ENCODE measurements around the gene PPM1J. TPM values are rescaled to one million over a fixed set of nuclear protein-coding genes. Genes with fewer than 3 reads are reported as not detected.
A peak's percentile ranks its signal among the peaks of the same experiment; 100 is the strongest.

The PPM1J gene
- total and polyA plus RNA-seq, 2 of the 13 experiments (the other 11 are each of a cell fraction or from before 2014, with no cell fraction given) = 0.07 to 0.22 TPM

DNA sequence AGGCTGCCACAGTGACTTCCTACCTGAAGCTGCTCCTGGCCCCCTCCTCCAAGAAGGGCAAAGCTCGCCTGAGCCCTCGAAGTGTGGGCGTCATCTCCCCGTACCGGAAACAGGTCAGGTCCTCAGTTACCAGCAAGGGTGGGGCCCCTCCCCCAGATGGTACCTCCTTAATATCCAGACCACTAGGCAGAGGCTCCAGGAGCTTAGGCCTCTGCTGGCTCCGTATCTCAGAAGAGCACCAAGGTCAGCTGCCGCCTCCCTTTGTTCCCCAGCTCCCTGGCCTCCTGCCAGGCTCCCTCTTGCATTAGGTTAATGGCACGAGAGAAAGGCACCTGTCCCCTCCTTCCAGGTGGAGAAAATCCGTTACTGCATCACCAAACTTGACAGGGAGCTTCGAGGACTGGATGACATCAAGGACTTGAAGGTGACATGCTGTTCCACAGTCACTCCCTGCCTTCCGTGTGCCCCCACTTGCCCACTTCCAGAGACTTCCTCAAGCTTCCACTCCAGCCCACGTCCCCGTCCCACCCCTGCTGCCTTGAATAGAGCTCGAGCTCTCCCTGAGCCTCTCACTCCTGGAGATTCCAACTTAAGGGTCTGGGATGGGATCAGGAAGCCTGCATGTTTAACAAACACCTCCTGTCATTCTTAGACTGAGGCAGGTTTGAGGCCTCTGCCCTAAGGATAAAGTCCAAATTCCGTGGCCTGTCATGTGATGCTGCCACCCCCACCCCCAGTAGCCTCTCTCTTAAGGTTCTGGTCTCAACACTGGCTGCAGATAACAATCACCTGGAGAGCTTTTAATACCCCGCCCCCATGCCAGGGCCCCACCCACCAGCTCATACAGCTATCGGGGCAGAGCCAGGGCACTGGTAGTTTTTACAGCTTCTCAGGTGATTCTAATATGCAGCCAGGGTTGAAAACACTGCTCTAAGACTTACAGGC, 16.5 kb downstream of the PPM1J start (continued):
- TF ChIP-seq ZFY (CRISPR knock-in tag; IDR thresholded peaks at IDR 0.05) (0 out of 2 replicates have a peak, but pooled peaks have one; percentile 13), HNF4A (CRISPR knock-in tag; IDR thresholded peaks at IDR 0.05) (peak; percentile 94), KLF12 (CRISPR knock-in tag; IDR thresholded peaks at IDR 0.05; ENCODE audit: borderline replicate concordance) (no peak), MAZ (IDR thresholded peaks at IDR 0.05; ENCODE audit: borderline replicate concordance, low read depth, low read length) (peak; percentile 43; the same call in 1 of the 2 replicates), MAZ (CRISPR knock-in tag; IDR thresholded peaks at IDR 0.05; ENCODE audit: low read depth) (no peak), ZNF44 (CRISPR knock-in tag; IDR thresholded peaks at IDR 0.05) (no peak), MAFG (CRISPR knock-in tag; IDR thresholded peaks at IDR 0.05) (no peak), ZSCAN30 (CRISPR knock-in tag; IDR thresholded peaks at IDR 0.05) (no peak), ZBTB7A (CRISPR knock-in tag; IDR thresholded peaks at IDR 0.05) (peak; percentile 25; the same call in 1 of the 2 replicates), ZNF75D (CRISPR knock-in tag; IDR thresholded peaks at IDR 0.05; ENCODE audit: borderline replicate concordance) (no peak), ZNF850 (CRISPR knock-in tag; conservative IDR thresholded peaks at IDR 0.05) (no peak), HNF4G (IDR thresholded peaks at IDR 0.05; ENCODE audit: borderline replicate concordance, low read depth, low read length) (peak; percentile 96), HNF4G (CRISPR knock-in tag; IDR thresholded peaks at IDR 0.05; ENCODE audit: borderline replicate concordance, low read depth) (peak; percentile 83; the same call in 1 of the 2 replicates), BRD4 (CRISPR knock-in tag; IDR thresholded peaks at IDR 0.05) (no peak), ATF7 (IDR thresholded peaks at IDR 0.05) (no peak), ATF7 (CRISPR knock-in tag; IDR thresholded peaks at IDR 0.05) (no peak), ELF3 (CRISPR knock-in tag; IDR thresholded peaks at IDR 0.05) (peak; percentile 57; the same call in 1 of the 2 replicates)
- TF ChIP-seq, protein P1, sequence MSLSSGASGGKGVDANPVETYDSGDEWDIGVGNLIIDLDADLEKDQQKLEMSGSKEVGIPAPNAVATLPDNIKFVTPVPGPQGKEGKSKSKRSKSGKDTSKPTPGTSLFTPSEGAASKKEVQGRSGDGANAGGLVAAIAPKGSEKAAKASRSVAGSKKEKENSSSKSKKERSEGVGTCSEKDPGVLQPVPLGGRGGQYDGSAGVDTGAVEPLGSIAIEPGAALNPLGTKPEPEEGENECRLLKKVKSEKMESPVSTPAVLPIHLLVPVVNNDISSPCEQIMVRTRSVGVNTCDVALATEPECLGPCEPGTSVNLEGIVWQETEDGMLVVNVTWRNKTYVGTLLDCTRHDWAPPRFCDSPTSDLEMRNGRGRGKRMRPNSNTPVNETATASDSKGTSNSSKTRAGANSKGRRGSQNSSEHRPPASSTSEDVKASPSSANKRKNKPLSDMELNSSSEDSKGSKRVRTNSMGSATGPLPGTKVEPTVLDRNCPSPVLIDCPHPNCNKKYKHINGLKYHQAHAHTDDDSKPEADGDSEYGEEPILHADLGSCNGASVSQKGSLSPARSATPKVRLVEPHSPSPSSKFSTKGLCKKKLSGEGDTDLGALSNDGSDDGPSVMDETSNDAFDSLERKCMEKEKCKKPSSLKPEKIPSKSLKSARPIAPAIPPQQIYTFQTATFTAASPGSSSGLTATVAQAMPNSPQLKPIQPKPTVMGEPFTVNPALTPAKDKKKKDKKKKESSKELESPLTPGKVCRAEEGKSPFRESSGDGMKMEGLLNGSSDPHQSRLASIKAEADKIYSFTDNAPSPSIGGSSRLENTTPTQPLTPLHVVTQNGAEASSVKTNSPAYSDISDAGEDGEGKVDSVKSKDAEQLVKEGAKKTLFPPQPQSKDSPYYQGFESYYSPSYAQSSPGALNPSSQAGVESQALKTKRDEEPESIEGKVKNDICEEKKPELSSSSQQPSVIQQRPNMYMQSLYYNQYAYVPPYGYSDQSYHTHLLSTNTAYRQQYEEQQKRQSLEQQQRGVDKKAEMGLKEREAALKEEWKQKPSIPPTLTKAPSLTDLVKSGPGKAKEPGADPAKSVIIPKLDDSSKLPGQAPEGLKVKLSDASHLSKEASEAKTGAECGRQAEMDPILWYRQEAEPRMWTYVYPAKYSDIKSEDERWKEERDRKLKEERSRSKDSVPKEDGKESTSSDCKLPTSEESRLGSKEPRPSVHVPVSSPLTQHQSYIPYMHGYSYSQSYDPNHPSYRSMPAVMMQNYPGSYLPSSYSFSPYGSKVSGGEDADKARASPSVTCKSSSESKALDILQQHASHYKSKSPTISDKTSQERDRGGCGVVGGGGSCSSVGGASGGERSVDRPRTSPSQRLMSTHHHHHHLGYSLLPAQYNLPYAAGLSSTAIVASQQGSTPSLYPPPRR (CRISPR knock-in tag; IDR thresholded peaks at IDR 0.05; ENCODE audit: borderline replicate concordance) = 0 out of 2 replicates have a peak, but pooled peaks have one; percentile 20

Measured in HepG2 (cell line).